Hippocampal formation (tissue), 2 donors: ENCODE measurements around the gene FIGNL2.
A peak's percentile ranks its signal among the peaks of the same experiment; 100 is the strongest.
"Not testable (repeated sequence)": the region's sequence is repeated elsewhere in the genome, so short reads cannot be mapped to it uniquely, and the experiment has no call there.

Source experiments
- DNase-seq, 2 donors: peaks; one replicate each; lab custom pipeline; 2025; lab: John Stamatoyannopoulos, UW

The FIGNL2 gene

GRCh38 chr12:51817027-51817953, 31.2 kb downstream of the FIGNL2 start:
- DNase-seq = no peak

DNA sequence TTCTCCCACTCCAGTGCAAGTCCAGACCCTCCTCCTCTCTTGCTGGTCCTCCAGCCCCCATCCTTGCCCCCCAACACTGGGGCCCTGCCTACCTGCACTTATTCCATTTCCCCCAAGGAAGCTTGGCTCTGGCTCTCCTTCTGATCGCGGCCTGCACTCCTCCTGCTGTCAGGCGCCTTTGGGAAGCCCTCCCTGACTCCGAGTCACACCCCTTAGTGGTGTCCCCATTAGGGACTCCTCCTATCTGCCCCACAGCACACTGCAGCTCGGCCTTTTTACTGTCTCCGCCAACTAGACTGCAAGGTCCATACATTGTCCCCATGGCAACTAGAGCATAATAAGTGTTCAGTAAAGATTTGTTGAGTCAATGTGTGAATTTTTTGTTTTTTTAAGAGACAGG, 32.9 kb downstream of the FIGNL2 start:
- DNase-seq = no peak

GRCh38 chr12:51814311-51815088, 34.0 kb downstream of the FIGNL2 start:
- DNase-seq = peak; percentile 52 to 65

- no peak for DNase-seq
Measured at GRCh38 chr12:51813931-51814310, 34.6 kb downstream of the FIGNL2 start.

DNA sequence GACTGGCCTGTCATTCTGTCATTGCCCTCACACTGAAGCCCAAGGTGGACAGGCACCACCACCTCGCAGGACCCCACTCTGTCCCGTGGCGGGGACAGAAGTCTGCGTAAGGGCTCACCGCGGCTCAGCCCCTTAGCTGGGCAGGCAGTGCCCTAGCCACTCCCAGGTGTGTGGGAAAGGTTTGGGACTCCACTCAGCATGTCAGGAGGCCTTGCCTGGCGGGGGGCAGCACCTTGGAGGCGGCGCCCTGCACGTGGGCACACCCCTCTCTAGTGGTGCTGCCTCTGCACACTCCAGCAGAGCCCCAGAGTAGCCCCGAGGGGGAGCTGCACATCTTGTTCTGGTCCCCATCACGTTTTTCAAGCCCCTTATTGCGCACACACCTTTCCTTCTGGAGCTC, 35.6 kb downstream of the FIGNL2 start:
- DNase-seq = no peak

DNA sequence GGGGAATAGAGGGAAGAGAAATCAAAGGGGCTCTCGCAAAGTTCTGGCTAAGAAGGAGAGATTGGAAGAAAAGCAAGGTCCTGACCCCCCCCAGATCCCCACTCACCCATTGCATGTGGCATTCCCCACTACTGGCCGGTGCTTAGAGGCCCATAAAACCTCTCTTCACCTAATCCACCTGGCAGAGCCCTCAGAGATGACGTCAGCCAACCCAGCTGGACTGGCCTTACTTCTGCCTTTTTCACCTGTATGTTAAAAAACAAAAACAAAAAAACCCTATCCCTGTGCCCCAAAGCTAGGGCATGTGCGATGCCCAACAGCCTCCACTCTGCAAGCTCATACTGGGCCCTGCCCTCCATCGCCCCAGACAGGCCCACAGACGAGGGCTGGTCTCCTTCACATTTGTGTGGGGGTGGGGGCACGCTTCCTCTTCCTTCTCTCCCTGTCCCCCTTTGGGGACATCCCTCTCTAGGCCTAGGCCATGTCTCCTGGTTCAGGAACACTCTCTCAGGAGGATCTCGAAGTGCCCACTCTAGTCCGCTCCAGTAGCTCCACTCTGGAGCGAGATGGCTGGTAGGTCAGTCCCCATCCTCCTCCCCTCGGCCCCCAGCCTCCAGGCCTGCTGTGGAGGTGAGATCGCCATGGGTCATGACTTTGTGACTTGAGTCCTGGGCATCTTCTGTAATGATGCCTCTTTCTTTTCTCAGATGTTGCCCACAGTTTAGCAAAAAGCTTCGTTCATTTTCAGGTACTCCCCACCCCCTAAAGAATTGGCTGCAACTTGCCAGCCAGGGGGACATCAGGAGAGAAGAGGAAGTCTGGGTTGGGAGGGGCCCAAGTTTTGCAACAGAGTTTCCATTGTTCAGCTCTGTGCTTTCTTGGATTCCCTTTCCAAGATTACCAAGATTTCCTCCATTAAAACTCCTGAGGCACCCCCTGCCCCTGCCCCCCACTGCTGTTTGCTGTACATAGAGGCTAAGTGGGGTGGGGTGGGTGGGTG, 37.0 kb downstream of the FIGNL2 start:
- DNase-seq = no peak

DNA sequence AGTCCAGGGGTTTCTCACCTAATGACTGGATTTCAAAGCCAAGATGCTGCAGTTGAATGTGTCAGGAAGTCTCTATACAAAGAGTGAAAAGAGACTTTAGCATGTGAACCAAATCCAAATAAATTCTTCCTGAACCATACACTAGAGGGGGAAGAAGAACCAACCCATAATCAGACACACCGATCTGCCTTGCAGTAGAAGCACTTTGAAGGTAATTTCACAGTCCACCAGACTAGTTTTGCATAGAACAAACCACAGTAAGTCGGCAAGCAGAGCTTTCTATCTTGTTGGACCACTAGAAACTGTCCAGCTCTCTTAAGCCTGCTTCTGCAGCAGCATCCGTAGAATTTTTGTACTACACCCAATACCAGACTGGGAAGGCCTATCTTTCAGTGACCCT, 39.3 kb downstream of the FIGNL2 start:
- no peak for DNase-seq

DNA sequence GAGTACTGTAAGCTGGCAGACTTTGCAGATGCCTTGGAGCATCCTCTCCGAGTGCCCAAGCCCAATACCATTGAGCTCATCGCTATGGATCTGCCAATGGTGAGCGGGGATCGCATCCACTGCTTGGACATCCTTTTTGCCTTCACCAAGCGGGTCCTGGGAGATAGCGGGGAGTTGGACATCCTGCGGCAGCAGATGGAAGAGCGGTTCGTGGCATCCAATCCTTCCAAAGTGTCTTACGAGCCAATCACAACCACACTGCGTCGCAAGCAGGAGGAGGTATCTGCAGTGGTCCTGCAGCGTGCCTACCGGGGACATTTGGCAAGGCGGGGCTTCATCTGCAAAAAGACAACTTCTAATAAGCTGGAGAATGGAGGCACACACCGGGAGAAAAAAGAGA, 41.6 kb downstream of the FIGNL2 start:
- DNase-seq = no peak

DNA sequence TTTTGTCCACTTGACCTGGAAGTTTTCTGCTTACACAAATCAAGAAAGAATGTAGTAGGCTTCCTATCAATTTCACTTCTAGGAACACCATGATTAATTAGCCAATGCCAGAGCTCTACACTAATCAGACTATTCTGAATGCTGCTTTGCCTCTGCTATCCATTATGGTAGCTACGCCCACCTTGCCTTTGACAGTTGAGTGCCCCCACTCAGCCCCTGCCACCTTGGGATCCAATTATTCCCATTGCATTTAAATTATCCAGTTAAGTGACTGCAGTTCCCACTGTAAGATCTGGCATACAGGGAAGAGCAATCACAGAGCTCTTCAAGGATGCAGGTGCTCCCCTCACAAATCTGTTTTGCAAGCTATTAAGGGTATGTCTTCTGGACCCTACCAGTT, 47.5 kb downstream of the FIGNL2 start:
- DNase-seq = no peak

- DNase-seq = no peak
Measured at GRCh38 chr12:51798501-51798900, 50.0 kb downstream of the FIGNL2 start.

DNA sequence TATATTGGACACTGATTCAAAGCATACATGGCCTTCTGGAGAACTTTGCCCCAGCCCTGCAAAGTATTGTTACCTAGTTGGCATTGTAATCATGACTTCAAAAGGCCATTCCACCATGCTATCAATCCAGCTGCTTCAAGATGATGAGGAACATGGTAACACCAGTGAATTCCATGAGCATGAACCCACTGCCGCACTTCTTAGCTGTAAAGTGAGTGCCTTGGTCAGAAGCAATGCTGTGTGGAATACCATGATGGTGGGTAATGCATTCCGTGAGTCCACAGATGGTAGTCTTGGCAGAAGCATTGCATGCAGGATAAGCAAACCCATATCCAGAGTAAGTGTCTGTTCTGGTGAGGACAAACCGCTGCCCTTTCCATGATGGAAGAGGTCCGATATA, 50.5 kb downstream of the FIGNL2 start:
- DNase-seq = not testable (repeated sequence)

DNA sequence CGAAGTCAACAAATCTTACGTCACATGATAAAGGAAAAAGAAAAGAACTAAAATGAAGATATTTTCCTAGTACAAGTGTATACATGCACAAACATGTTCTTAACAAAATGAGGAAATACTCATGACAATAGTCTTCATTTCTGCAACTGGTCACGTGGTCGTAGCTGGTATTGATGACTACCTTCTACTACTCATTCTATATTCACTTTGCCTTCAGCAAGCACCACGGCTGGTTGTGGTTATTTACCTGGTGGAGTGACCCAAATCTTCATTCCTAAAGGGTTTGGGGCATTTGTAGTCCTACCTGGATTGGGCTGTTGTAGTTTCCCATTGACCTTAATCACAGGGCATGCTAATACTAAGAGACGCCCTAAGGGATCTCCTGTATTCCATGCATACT, 51.2 kb downstream of the FIGNL2 start:
- DNase-seq = no peak

GRCh38 chr12:51793201-51793600, 55.3 kb downstream of the FIGNL2 start:
- no peak for DNase-seq

DNA sequence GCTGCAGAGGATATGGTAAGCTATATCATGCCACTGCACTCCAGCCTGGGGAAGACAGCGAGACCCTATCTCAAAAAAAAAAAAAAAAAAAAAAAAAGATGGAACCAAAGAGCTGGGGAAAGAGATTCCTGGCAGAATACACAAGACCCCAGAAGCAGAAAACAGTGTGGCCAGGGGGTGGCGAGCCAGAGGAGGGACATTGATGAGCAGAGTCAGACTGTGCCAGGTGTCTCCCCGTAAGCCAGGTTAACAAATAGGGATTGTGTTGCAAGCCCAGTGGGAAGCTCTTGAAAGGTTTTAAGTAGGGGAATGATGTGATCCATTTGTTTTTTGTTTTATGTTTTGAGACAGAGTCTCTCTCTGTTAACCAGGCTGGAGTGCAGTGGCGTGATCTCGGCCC, 56.1 kb downstream of the FIGNL2 start:
- no peak for DNase-seq

DNA sequence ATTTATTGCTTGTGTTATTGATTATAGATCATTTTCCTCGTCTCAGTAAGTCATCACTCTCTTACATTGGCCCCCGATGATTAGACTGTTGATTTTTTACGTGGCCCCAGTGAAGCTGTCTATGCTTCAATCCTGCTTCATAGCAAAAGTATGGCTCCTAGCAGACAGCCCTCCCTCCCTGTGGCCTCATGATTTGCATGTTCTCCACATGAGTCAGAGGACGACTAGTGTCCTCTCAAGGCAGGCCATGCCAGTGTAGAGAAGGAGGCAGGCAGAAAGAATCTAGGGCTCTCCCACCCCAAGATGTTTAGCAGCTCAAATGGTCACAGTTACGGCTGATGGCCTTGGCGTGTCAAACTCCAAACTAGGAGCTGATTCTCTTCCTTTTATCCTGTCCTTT, 59.6 kb downstream of the FIGNL2 start:
- no peak for DNase-seq

DNA sequence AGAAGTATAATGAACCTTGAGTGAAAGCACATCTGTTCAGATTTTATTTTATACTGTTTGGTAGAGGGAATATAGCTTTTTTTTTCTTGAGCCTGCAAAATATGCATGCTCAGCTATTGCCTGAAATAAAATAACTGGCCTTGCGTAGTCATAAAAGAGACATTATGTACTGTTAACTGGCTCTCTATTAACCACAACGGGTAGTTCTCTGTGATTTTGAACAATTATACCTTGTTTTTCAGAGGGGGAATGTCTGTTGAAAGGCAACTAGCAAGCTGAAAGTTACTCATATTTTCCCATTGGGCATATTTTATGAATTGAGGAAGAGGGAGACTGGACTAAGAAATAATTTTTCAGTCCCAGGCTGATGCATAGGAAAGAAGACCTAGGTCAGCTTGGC, 62.6 kb downstream of the FIGNL2 start:
- DNase-seq = no peak

GRCh38 chr12:51784688-51785087, 63.8 kb downstream of the FIGNL2 start:
- DNase-seq = no peak

DNA sequence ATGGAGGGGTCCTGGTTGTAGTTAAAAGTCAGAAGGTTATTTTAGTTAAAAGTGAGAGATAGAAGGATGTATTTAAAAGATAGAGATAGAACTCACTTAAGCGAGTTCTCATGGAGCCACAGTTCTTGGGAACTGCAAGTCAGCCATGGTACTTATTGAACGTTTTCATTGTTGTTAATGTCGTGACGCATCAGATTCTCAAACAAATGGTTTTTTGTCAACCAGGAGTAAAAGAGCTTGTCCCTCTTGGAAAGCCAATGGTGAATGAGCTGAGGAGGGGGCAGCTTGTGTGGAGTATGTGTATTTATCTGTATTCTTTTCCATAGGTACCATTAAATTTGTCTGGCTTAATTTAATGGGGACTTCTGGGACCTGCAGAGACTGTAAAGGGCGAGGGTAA, 68.6 kb downstream of the FIGNL2 start:
- no peak for DNase-seq

GRCh38 chr12:51777973-51778372, 70.5 kb downstream of the FIGNL2 start:
- no peak for DNase-seq

DNA sequence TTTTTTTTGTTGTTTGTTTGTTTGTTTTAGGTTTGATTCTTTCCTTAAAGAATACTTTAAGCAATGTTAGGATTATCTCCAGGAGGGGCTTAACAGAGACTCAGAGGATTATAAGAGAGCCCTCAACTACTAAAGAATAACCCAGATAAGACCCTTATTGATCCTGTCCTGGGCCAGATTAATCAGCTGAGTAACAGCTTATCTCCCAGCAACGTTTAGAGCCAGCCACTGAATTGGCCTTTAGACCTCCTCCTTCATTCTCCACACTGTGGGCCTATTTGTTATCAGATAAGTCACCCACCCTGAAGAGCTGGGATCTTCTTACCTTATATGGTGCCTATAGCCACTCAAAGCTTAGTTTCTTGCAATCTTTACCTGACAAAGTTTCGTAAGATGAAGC, 71.1 kb downstream of the FIGNL2 start:
- DNase-seq = no peak

DNA sequence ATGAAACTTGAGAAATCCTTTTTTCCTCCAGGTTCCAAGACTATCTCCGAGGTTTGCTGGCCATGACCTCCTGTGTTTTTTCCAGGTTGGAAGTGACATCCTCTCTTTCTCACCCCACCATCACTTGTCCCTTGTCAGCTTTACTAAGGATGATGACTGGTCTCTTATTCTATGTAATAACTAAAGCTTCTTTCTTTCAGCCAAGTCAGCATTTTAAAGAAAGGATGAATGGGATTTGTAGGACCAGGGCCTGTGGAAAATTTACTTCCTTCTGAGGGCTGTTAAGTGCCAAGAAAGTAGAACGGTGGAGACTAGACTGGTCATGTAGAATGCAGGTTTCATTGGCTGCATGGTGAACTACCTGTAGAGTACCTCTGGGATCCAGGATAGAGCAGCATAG, 73.6 kb downstream of the FIGNL2 start:
- no peak for DNase-seq
